Stimulated activated CD8-positive, alpha-beta memory T cell treated with anti-CD3 and anti-CD28 coated beads, Interleukin-15, amount 100 ng/mL, for 24 hours (primary cell): ENCODE results near the gene TXN2.
"Not testable (repeated sequence)": the region's sequence is repeated elsewhere in the genome, so short reads cannot be mapped to it uniquely, and the experiment has no call there.

Experiments
- DNase-seq: peaks from one replicate; pipeline ENCODE4 v3.0.0-alpha.2; 2020; ENCODE audit warnings: low read depth

TXN2 gene

GRCh38 chr22:36430863-36431262, 50.6 kb downstream of the TXN2 start:
- no peak for DNase-seq

GRCh38 chr22:36427952-36428351, 53.5 kb downstream of the TXN2 start:
- DNase-seq: not testable (repeated sequence)

GRCh38 chr22:36425977-36426523, 55.4 kb downstream of the TXN2 start:
- no peak for DNase-seq

GRCh38 chr22:36424901-36425579, 56.4 kb downstream of the TXN2 start:
- no peak for DNase-seq

- DNase-seq: not testable (repeated sequence)
Observed at GRCh38 chr22:36424466-36424865, 57.0 kb downstream of the TXN2 start.

- DNase-seq: no peak
Observed at GRCh38 chr22:36423461-36424404, 57.7 kb downstream of the TXN2 start.

- DNase-seq: no peak
Observed at GRCh38 chr22:36422287-36423014, 59.0 kb downstream of the TXN2 start.

GRCh38 chr22:36419912-36420882, 61.2 kb downstream of the TXN2 start:
- no peak for DNase-seq

GRCh38 chr22:36419177-36419911, 62.1 kb downstream of the TXN2 start:
- no peak for DNase-seq

GRCh38 chr22:36417281-36417686, 64.2 kb downstream of the TXN2 start:
- no peak for DNase-seq
